ENCODE results near the gene ZNF521.

- TF ChIP-seq CTCF (IDR thresholded peaks at IDR 0.05; ENCODE audit: low read depth, low read length, missing input control) (no peak), JUND (IDR thresholded peaks at IDR 0.05) (no peak), MAX (IDR thresholded peaks at IDR 0.05) (no peak), YY1 (IDR thresholded peaks at IDR 0.05) (no peak), RAD21 (IDR thresholded peaks at IDR 0.05) (no peak), ZBTB33 (IDR thresholded peaks at IDR 0.05) (no peak), TAF1 (conservative IDR thresholded peaks at IDR 0.05) (no peak), ATF3 (IDR thresholded peaks at IDR 0.05) (no peak), SP1 (IDR thresholded peaks at IDR 0.05) (no peak), HNF4A (conservative IDR thresholded peaks at IDR 0.05) (no peak), REST (IDR thresholded peaks at IDR 0.05) (no peak), EGR1 (IDR thresholded peaks at IDR 0.05; ENCODE audit: low read depth in 2 of 2) (no peak)
Observed at GRCh38 chr18:25352629-25353005, 651 bp upstream of the ZNF521 start.
